Measurements from ENCODE around the gene ZFP64.

DNA sequence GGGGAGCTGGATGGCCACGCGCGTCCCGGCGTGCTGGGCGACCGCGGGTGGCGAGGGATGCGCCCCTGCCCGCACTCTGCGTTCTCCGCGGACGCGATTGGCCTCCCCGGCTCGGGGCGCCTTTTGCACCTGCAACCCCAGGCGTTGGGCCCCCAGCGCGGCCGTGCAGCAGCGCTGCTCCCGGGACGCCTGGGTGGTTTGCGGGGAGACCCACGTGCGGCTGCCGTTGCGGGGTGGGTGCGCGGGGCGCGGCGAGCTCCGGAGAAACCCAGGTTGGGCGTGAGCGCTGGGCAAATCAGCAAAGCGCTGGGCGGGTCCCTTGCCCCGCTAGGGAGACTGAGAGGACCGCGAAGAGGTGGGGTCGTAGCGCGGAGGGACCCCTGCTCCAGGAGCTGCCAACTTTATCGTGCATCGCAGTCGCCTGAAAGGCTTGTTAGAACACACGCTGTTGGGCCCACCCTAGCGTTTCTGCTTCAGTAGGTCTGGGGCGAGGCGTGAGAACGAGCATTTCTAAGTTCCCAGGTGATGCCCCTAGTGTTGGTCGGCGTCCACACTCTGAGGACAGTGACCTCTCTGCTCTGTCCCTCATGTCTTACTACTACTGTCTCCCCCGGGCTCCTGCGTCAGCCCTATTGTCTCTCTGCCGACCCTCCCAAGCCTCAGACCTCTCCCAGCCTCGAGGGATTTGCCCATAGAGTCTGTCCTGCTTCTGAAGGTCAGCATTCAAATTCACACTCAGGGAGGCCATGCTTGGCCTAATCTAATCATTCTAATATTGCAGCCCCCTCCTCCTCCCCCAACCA is 538 bp upstream of the ZFP64 start:
- TF ChIP-seq FOS (IDR thresholded peaks at IDR 0.05; ENCODE audit: borderline replicate concordance, insufficient read depth, low read length) (no peak), POLR2AphosphoS5 (IDR thresholded peaks at IDR 0.05; ENCODE audit: insufficient read depth, low read depth, low read length) (no peak), POLR2A (IDR thresholded peaks at IDR 0.05; ENCODE audit: low read depth, low read length) (no peak)
- TF ChIP-seq, protein P1, sequence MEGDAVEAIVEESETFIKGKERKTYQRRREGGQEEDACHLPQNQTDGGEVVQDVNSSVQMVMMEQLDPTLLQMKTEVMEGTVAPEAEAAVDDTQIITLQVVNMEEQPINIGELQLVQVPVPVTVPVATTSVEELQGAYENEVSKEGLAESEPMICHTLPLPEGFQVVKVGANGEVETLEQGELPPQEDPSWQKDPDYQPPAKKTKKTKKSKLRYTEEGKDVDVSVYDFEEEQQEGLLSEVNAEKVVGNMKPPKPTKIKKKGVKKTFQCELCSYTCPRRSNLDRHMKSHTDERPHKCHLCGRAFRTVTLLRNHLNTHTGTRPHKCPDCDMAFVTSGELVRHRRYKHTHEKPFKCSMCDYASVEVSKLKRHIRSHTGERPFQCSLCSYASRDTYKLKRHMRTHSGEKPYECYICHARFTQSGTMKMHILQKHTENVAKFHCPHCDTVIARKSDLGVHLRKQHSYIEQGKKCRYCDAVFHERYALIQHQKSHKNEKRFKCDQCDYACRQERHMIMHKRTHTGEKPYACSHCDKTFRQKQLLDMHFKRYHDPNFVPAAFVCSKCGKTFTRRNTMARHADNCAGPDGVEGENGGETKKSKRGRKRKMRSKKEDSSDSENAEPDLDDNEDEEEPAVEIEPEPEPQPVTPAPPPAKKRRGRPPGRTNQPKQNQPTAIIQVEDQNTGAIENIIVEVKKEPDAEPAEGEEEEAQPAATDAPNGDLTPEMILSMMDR (IDR thresholded peaks at IDR 0.05; ENCODE audit: extremely low read depth in 1 of 2, insufficient read depth in 1 of 2, low read depth in 1 of 2, low read length in 2 of 2) = peak; percentile 2 to 13
- TF ChIP-seq, protein P2, sequence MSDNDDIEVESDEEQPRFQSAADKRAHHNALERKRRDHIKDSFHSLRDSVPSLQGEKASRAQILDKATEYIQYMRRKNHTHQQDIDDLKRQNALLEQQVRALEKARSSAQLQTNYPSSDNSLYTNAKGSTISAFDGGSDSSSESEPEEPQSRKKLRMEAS (IDR thresholded peaks at IDR 0.05; ENCODE audit: insufficient read depth, insufficient read length) = no peak
